ENCODE data around the gene CEP112. TPM values are rescaled to one million over a fixed set of nuclear protein-coding genes. Genes with fewer than 3 reads are reported as not detected.

CEP112 gene
- total RNA-seq, 8 experiments from 2014 or later = 4.1 to 15.7 (median 7.9) TPM

GRCh38 chr17:66222798-66223350 is 30.9 kb upstream of the CEP112 start:
- no peak overlapping the region for H3K4me3 ChIP-seq
- 40 to 100% (median 79%) methylated on average over 1 to 5 of the region's 5 CpGs; no CpG with 5 or more reads in 2 of the 10 experiments for WGBS, 10 experiments
- no peak overlapping the region for H3K27ac ChIP-seq
- in situ Hi-C loops (cut with MboI; ENCODE audit: low pct_unique_long_range_greater_than_20kb in 2 of 9, low sequenced_read_pairs in 9 of 9, unreplicated experiment in 9 of 9) = no loop called here
- no peaks in the 10 kb centered on the region for H3K4me1 ChIP-seq (replicated peaks in 1 of 2)
- peak in 1 of 8 experiments; percentile 55 for ATAC-seq (replicated peaks in 6 of 8)

DNA sequence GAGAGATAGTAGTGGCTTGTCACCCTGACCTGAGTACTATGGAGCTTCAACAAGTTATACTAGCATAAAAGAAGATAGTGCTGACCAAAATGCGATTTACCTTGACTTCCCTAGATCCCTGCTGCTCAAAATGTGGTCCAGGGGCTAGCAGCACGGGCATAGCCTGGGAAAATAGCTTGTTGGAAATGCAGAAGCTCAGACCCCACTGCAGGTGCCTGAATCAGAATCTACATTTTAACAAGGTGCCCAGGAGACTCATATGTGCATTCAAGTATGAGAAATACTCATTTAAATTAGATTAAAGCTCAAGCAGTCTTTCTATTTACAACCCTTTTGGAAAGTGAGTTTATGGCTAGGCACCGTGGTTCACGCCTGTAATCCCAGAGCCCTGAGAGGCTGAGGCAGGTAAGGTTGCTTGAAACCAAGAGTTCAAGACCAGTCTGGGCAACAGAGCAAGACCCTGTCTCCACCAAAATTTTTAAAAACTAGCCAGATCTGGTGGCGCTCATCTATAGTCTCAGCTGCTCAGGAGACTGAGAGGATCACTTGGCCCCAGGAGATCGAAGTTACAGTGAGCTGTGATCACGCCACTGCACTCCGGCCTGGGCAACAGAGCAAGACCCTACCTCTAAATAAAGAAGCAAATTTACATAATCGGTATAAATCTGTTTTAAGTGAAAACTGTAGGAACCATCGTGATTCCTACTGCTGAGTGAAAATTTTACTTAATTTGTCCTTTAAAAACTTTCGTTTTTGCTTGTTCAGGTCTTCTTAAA is 30.0 kb upstream of the CEP112 start:
- WGBS, 10 experiments = 43 to 92% (median 79%) methylated on average over 3 to 11 of the region's 11 CpGs
- no peak for ATAC-seq (replicated peaks in 6 of 8)
- in situ Hi-C loops (cut with MboI; ENCODE audit: low pct_unique_long_range_greater_than_20kb in 2 of 9, low sequenced_read_pairs in 9 of 9, unreplicated experiment in 9 of 9) = no loop called here
- Histone ChIP-seq H3K4me3 (no peak overlapping the region), H3K27ac (no peak overlapping the region), H3K4me1 (replicated peaks in 1 of 2) (no peaks in the 10 kb centered on the region)

DNA sequence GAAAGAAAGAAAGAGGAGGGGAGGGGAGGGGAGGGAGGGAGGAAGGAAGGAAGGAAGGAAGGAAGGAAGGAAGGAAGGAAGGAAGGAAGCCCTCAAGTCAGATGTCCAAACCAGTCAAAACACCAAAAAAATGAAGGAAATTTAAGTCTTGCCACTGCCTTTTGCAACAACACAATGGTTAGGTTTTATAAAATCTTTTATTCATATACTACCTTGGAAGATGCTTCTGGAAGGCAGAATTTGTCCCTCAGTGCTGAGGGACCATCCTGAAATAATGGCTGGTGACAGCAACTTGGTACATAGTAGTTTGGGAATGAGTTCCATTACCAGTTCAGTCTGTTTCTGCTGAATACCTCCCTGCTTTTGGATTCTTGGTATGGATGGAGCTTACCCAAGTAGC is 29.4 kb upstream of the CEP112 start:
- no peak overlapping the region for H3K27ac ChIP-seq
- in situ Hi-C loops (cut with MboI; ENCODE audit: low pct_unique_long_range_greater_than_20kb in 2 of 9, low sequenced_read_pairs in 9 of 9, unreplicated experiment in 9 of 9) = no loop called here
- no peak for ATAC-seq (replicated peaks in 6 of 8)
- H3K4me1 ChIP-seq (replicated peaks in 1 of 2) = no peaks in the 10 kb centered on the region
- H3K4me3 ChIP-seq = no peak overlapping the region

DNA sequence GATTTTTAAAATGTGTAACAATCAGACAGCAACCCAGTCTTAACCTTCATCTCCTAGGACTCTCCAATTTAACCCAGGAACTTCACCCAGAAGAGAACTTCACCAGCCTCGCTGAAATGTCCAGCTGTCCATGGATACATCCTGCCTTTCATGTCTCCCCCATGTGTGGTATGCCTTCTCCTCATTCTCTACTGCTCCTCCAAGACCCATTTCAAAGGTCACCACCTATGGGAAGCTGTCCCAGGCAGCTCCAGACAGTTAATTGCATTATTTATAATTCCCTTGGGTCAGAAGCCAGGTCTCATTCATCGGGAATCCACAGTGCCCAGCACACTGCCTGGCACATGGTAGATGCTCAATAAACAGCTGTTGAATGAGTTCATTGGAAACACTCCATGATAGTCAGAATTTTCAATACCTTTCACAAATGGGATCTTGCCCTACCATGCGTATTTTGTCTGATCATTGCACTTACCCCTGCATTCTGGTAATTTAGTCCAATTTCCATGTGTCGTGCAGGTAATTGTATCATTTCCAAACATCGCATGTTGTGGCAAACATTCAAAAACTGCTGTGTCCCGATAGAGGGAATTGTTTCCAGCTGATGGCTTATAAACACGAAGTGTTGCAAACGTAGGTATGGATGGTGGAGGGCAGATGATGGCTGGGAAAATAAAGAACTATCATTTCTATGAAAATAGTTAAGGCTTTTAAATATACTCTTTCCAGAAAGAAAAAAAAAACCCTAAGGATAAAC is 28.3 kb upstream of the CEP112 start:
- 53 to 94% (median 77%) methylated on average over 3 to 8 of the region's 8 CpGs for WGBS, 10 experiments
- peaks cover 6 to 7% of the 10 kb centered on the region in 2 donors for H3K4me1 ChIP-seq (replicated peaks in 1 of 2)
- H3K4me3 ChIP-seq = no peak overlapping the region
- no peak for ATAC-seq (replicated peaks in 6 of 8)
- in situ Hi-C loops (cut with MboI; ENCODE audit: low pct_unique_long_range_greater_than_20kb in 2 of 9, low sequenced_read_pairs in 9 of 9, unreplicated experiment in 9 of 9) = no loop called here
- no peak overlapping the region for H3K27ac ChIP-seq

GRCh38 chr17:66215529-66215911 is 23.6 kb upstream of the CEP112 start:
- peaks cover 19 to 21% of the 10 kb centered on the region in 2 donors for H3K4me1 ChIP-seq (replicated peaks in 1 of 2)
- in situ Hi-C loops (cut with MboI; ENCODE audit: low pct_unique_long_range_greater_than_20kb in 2 of 9, low sequenced_read_pairs in 9 of 9, unreplicated experiment in 9 of 9) = no loop called here
- 20 to 100% (median 87%) methylated on average over 1 to 3 of the region's 3 CpGs; no CpG with 5 or more reads in 4 of the 10 experiments for WGBS, 10 experiments
- H3K27ac ChIP-seq = peak overlapping the region; percentile 19 to 30
- H3K4me3 ChIP-seq = no peak overlapping the region
- ATAC-seq (replicated peaks in 6 of 8) = peak in 2 of 8 experiments; percentile 14 to 26

- H3K4me1 ChIP-seq (replicated peaks in 1 of 2) = peaks cover 19 to 21% of the 10 kb centered on the region in 2 donors
- in situ Hi-C loops (cut with MboI; ENCODE audit: low pct_unique_long_range_greater_than_20kb in 2 of 9, low sequenced_read_pairs in 9 of 9, unreplicated experiment in 9 of 9) = no loop called here
- WGBS, 10 experiments = 47 to 93% (median 58%) methylated on average over 3 to 4 of the region's 5 CpGs; no CpG with 5 or more reads in 5 of the 10 experiments
- no peak overlapping the region for H3K4me3 ChIP-seq
- H3K27ac ChIP-seq = peak overlapping the region; percentile 19 to 30
- ATAC-seq (replicated peaks in 6 of 8) = peak in 5 of 8 experiments; percentile 72 to 98 (median 98)
These were observed 23.1 kb upstream of the CEP112 start for GRCh38 chr17:66214884-66215528.

DNA sequence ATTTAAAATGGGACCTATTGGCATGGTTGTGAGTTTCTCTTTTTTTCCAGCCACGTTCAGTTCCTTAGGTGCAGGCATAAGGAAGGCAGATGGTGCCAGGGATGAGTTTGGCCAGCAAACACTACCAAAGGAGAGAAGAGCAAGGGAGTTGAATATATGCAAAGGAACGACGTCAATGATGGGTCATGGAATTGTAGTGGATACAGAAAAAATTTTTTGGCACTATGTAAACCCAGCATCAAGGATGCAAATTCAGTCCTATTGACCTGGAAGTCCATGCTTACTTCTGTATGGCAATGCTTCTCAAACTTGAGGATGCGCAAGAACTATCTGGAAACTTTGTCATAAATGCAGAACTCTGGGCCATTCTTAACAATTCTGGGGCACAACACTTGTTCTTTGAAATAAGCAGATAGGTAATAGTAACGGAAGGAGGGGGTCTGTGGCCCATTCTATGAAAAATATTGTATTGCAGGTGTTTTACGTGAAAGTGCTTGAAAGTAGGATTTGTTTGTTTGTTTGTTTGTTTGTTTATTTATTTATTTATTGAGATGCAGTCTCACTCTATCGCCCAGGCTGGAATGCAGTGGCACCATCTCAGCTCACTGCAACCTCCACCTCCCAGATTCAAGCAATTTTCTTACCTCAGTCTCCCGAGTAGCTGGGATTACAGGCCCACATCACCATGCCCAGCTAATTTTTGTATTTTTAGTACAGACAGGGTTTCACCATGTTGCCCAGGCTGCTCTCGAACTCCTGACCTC is 19.3 kb upstream of the CEP112 start:
- H3K27ac ChIP-seq = no peak overlapping the region
- WGBS, 10 experiments = 29 to 100% (median 85%) methylated on average over 4 to 8 of the region's 9 CpGs
- in situ Hi-C loops (cut with MboI; ENCODE audit: low pct_unique_long_range_greater_than_20kb in 2 of 9, low sequenced_read_pairs in 9 of 9, unreplicated experiment in 9 of 9) = no loop called here
- no peak overlapping the region for H3K4me3 ChIP-seq
- no peak for ATAC-seq (replicated peaks in 6 of 8)
- H3K4me1 ChIP-seq (replicated peaks in 1 of 2) = peaks cover 19 to 21% of the 10 kb centered on the region in 2 donors

DNA sequence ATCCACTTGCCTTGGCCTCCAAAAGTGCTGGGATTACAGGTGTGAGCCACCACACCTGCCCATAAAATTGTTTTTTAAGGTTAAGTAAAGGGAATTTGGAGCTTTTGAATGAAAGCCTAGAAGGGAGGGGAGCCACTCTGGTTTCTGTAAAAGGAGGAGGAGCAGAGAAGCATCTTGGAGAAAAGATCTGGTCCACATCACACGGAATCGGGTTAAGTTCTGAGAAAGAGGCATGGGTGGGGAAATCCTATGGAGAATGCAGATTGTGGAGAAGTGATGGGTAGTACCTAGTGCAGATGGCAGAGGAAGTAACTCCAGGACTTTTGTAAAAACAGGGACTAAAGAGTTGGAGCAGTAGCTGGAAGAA is 18.3 kb upstream of the CEP112 start:
- no peak overlapping the region for H3K27ac ChIP-seq
- in situ Hi-C loops (cut with MboI; ENCODE audit: low pct_unique_long_range_greater_than_20kb in 2 of 9, low sequenced_read_pairs in 9 of 9, unreplicated experiment in 9 of 9) = no loop called here
- ATAC-seq (replicated peaks in 6 of 8) = no peak
- WGBS, 10 experiments = 27 to 100% (median 40%) methylated on average over 1 to 2 of the region's 2 CpGs; no CpG with 5 or more reads in 4 of the 10 experiments
- H3K4me1 ChIP-seq (replicated peaks in 1 of 2) = peaks cover 13% of the 10 kb centered on the region in 2 donors
- no peak overlapping the region for H3K4me3 ChIP-seq

- no peaks in the 10 kb centered on the region for H3K4me1 ChIP-seq (replicated peaks in 1 of 2)
These were observed 16.0 kb upstream of the CEP112 start for GRCh38 chr17:66207936-66208335.

GRCh38 chr17:66203274-66204015 is 11.5 kb upstream of the CEP112 start:
- no peak for ATAC-seq (replicated peaks in 6 of 8)
- WGBS, 10 experiments = 40 to 100% (median 93%) methylated on average over 1 to 6 of the region's 8 CpGs; no CpG with 5 or more reads in 1 of the 10 experiments
- Histone ChIP-seq H3K4me1 (replicated peaks in 1 of 2) (peaks cover 0 to 3% of the 10 kb centered on the region in 2 donors), H3K27ac (no peak overlapping the region), H3K4me3 (no peak overlapping the region)
- in situ Hi-C loops (cut with MboI; ENCODE audit: low pct_unique_long_range_greater_than_20kb in 2 of 9, low sequenced_read_pairs in 9 of 9, unreplicated experiment in 9 of 9) = no loop called here

More at GRCh38 chr17:66207936-66208335, 16.0 kb upstream of the CEP112 start:
- ATAC-seq (replicated peaks in 6 of 8) = no peak
- H3K4me3 ChIP-seq = no peak overlapping the region
- in situ Hi-C loops (cut with MboI; ENCODE audit: low pct_unique_long_range_greater_than_20kb in 2 of 9, low sequenced_read_pairs in 9 of 9, unreplicated experiment in 9 of 9) = no loop called here
- no peak overlapping the region for H3K27ac ChIP-seq

DNA sequence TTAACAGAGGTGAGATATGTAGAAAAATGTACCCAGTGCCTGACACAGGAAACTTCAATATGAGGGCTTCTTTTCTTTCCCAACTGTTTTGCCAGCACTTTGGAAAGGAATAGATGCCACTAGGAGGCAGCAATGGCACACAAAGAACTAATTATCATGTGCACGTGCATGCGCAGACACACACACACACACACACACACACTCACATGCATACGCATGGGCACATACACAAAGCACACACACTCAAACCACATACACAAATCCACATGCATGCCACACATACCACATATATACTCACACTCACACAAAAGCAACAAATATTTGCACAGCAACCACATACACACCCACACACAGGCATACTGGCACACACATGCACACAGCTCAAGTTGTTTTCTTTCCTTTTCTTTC is 8.8 kb upstream of the CEP112 start:
- ATAC-seq (replicated peaks in 6 of 8) = peak; percentile 42 to 81 (median 64)
- WGBS, 10 experiments = 0 to 20% (median 10%) methylated on average over 1 to 3 of the region's 3 CpGs; no CpG with 5 or more reads in 6 of the 10 experiments
- Histone ChIP-seq H3K4me1 (replicated peaks in 1 of 2) (peaks cover 0 to 3% of the 10 kb centered on the region in 2 donors), H3K27ac (no peak overlapping the region), H3K4me3 (no peak overlapping the region)
- in situ Hi-C loops (cut with MboI; ENCODE audit: low pct_unique_long_range_greater_than_20kb in 2 of 9, low sequenced_read_pairs in 9 of 9, unreplicated experiment in 9 of 9) = no loop called here

GRCh38 chr17:66198242-66198641 is 6.3 kb upstream of the CEP112 start:
- 67 to 100% (median 86%) methylated on average over 1 to 5 of the region's 8 CpGs for WGBS, 10 experiments
- no peak overlapping the region for H3K27ac ChIP-seq
- peaks cover 0 to 3% of the 10 kb centered on the region in 2 donors for H3K4me1 ChIP-seq (replicated peaks in 1 of 2)
- in situ Hi-C loops (cut with MboI; ENCODE audit: low pct_unique_long_range_greater_than_20kb in 2 of 9, low sequenced_read_pairs in 9 of 9, unreplicated experiment in 9 of 9) = no loop called here
- H3K4me3 ChIP-seq = no peak overlapping the region
- no peak for ATAC-seq (replicated peaks in 6 of 8)

All from motor neuron (in vitro differentiated cells).